ENCODE results near the gene IGLON5.
A peak's percentile ranks its signal among the peaks of the same experiment; 100 is the strongest.

The IGLON5 gene

GRCh38 chr19:51364200-51365106 is 53.0 kb downstream of the IGLON5 start:
- no peak for DNase-seq (ENCODE audit: low read depth in 2 of 2)

GRCh38 chr19:51365211-51365964 is 53.9 kb downstream of the IGLON5 start:
- DNase-seq (ENCODE audit: low read depth in 2 of 2) = no peak

- no peak for DNase-seq (ENCODE audit: low read depth in 2 of 2)
Measured at GRCh38 chr19:51365965-51366388, 54.5 kb downstream of the IGLON5 start, which contains the start of gene ETFB. ETFB (minus strand) TSS chr19:51366388; CDS start chr19:51366326, 62 bp downstream.

GRCh38 chr19:51366389-51367254 is 55.2 kb downstream of the IGLON5 start:
- peak; percentile 72 to 82 for DNase-seq (ENCODE audit: low read depth in 2 of 2)

- DNase-seq (ENCODE audit: low read depth in 2 of 2) = no peak
Measured at GRCh38 chr19:51367255-51367564, 55.8 kb downstream of the IGLON5 start.

- peak; percentile 95 to 96 for DNase-seq (ENCODE audit: low read depth in 2 of 2)
Measured at GRCh38 chr19:51367565-51368365, 56.3 kb downstream of the IGLON5 start.

- DNase-seq (ENCODE audit: low read depth in 2 of 2) = peak in 1 of 2 donors; percentile 21
Measured at GRCh38 chr19:51368366-51369282, 57.2 kb downstream of the IGLON5 start, which contains the start of gene CLDND2. CLDND2 (minus strand) TSS chr19:51369003; CDS start chr19:51368577, 426 bp downstream.

GRCh38 chr19:51370230-51370629 is 58.8 kb downstream of the IGLON5 start:
- no peak for DNase-seq (ENCODE audit: low read depth in 2 of 2)

GRCh38 chr19:51371186-51371690 is 59.8 kb downstream of the IGLON5 start:
- no peak for DNase-seq (ENCODE audit: low read depth in 2 of 2)

- no peak for DNase-seq (ENCODE audit: low read depth in 2 of 2)
Measured at GRCh38 chr19:51372021-51372648, 60.7 kb downstream of the IGLON5 start.

- DNase-seq (ENCODE audit: low read depth in 2 of 2) = peak; percentile 64 to 66
Measured at GRCh38 chr19:51372649-51373504, 61.4 kb downstream of the IGLON5 start, which contains the start of gene NKG7. NKG7 (minus strand) TSS chr19:51372654; CDS start chr19:51372535, 119 bp downstream.

GRCh38 chr19:51375504-51376221 is 64.2 kb downstream of the IGLON5 start:
- DNase-seq (ENCODE audit: low read depth in 2 of 2) = peak in 1 of 2 donors; percentile 33

- no peak for DNase-seq (ENCODE audit: low read depth in 2 of 2)
Measured at GRCh38 chr19:51377422-51377821, 66.0 kb downstream of the IGLON5 start.

- DNase-seq (ENCODE audit: low read depth in 2 of 2) = no peak
Measured at GRCh38 chr19:51380379-51380778, 68.9 kb downstream of the IGLON5 start.
